Activated T-cell treated with anti-CD3 and anti-CD28 coated beads for 48 hours (primary cell): ENCODE data around the gene RAB34.
A peak's percentile ranks its signal among the peaks of the same experiment; 100 is the strongest.

Experiments
- DNase-seq: peaks from one replicate; pipeline ENCODE4 v3.0.0-alpha.2; 2020; ENCODE audit warnings: low read depth

RAB34 gene, protein sequence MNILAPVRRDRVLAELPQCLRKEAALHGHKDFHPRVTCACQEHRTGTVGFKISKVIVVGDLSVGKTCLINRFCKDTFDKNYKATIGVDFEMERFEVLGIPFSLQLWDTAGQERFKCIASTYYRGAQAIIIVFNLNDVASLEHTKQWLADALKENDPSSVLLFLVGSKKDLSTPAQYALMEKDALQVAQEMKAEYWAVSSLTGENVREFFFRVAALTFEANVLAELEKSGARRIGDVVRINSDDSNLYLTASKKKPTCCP

DNA sequence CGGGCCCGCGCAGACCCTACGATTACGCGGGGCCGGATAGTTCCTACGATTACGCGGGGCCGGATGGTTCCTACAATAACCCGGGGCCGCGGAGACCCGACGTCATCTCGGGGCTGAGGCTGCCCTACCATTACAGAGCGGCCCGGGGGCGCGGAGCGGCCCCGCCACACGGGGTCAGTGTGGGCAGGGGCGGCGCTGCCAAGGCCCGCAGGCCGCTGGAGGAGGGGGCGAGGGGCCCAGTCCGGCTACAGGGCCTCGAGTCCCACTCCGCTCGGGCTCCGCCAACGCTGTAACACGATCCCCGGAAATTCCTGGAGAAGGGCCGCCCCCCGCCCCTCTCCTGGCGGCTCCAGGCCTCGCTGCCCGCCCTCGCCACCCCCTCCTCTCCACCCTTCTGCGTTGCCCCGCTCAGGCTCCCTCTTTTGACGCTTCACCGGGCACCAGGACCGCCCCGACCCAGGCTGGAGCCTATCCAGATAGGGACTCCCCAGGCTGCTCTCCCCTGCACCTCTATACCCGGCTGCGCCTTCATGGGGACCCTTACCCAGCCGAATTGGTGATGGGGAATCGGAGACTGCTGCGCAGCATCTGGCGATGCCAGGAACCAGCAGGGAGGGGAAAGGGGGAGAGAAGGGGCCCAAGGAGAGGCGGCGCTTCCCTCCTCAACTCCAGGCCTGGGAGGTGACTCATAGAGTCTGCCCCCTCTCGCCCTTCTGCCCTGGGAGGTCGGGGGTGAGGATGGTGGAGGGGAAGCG lies at the start of gene RAB34:
TSS of gene RAB34 (minus strand) at position 291 of the 755 bp plus-strand sequence. CDS start 602 bp downstream, outside the sequence.
- DNase-seq: no peak

DNA sequence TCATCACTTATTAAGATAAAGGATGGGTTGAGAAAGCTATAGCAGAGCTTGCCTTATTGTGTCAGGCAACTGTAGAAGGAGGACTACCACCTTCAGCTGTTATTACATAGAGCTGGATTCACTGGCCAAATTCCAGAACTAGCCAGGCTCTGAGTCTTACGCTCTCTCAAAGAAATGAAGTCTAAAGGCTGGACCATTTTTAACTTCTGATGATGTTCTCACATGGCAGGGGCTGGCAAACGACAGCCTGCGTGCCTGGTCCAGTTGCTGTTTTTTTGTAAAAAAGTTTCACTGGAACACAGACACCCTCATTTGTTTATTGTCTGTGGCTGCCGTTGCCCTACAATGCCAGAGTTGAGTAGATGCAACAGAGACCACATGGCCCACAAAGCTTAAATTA lies 47.4 kb upstream of the RAB34 start:
- no peak for DNase-seq

DNA sequence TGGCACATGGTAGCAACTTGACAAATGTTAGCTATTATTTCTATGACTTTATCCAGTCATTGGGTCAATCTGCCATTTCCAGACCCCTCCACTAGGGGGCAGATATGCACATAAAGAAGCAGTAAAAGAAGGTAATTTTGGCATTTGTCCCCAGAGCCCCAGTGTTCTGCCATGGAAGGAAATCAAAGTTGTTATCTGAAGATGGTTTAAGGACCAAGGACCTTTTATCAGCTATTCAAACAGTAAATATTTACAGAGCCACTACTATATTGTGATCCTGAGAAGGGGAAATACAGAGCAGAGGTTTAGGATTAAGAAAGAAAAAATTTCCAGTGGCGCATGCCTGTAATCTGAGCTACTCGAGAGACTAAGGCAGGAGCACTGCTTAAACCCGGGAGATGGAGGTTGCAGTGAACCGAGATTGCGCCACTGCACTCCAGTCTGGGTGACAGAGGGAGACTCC lies 46.2 kb upstream of the RAB34 start:
- DNase-seq: peak; percentile 61

DNA sequence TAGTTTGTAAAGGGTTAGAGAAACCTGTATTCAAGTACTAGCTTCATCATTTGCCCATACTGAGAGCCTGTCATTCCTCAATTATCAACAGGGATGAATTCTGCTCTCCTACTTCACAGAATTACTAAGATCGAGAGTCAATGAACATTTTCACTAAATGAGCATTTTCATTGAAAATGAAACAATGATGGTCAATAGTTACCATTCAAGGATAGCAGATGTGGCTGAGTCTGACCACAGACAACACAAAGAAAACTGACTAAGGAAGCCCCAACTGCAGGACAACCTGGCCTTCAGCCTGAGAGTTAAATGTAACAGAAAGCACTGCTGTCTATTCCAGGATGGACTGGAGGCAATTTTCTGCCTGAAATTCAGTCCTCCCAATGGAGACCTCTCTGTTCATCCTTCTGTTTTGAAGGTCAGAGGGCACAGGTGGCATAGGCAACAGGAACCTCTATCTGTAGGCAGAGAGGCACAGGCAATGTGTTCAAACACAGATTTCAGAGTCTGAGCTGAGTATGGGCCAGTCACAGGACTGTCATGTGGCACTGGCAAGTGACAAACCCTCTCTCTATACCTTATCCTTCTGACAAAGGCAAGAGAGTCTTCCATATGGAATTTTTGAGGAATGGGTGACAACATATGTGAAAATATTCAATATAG lies 45.6 kb upstream of the RAB34 start:
- DNase-seq: no peak

DNA sequence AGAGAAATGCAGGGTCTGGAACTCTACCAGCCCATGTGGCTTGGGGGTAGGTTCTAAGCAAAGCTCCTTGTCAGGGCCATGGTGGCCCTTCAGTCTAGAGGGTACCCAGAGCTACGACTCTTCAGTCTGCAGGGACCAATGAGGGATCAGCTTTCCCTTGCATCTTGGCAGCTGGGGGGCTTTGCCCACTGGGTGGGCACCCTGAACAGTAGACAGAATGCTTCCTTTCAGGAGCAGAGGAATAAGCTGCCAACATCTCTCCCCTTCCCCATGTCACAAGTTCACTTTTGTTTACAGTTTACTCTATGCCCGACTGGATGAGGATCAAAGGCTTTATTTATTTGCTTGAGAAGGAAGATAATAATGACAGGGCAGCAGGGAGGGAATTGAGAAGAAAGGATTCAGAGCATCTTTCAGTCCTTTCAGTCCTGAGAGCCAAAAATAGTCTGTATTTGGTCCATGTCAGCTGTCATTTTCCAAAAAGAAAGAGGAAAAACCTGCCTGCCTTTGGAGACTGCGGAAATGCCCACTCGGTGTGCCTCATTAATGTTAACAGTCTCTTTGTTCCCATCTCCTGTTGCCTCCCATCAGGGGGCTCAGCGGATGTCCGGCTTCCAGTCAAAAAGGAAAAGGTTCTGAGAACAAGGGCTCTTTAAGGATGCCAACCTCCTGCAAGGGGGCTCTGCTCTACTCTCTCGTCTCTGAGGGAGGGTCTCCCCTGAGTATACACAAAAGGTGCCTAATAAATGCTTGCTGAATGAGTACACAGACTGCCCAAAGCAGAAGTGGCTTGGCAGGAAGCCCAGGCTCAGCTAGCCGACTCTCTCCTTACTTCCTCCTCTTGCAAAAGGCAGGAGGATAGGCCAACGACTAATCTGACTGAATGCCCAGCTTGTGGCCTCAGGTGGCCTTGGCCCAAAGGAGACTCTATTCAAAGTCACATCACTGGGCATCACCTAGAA lies 43.2 kb upstream of the RAB34 start:
- no peak for DNase-seq

DNA sequence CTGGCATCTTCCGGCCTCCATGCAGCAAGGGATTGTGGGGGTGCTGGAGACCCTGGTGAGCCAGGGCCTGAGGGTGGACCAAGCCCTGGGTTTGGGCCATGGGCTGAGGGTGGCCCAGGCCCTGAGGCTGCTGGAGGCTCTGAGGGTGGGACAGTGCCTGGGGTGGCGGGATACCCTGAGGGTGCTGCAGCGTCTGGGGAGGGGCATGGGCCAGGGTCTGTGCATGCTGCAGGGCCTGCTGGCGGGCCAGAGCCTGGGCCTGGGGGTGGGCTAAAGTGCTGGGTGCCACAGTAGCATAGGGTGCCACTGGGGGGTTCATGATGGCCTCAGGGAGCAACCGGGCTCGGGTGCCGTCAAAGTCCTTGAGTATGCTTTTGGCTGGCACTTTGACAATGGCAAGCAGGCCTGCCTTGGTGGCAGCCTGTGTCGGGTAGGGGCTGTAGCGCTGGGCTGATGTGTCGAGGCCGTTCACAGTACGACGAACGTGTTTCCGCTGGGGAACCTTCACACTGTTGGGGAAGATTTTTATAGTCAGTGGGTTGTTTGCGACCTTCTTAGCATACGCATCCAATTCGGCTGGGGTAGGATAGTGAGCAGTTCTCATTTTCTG lies 41.7 kb upstream of the RAB34 start:
- DNase-seq: no peak

DNA sequence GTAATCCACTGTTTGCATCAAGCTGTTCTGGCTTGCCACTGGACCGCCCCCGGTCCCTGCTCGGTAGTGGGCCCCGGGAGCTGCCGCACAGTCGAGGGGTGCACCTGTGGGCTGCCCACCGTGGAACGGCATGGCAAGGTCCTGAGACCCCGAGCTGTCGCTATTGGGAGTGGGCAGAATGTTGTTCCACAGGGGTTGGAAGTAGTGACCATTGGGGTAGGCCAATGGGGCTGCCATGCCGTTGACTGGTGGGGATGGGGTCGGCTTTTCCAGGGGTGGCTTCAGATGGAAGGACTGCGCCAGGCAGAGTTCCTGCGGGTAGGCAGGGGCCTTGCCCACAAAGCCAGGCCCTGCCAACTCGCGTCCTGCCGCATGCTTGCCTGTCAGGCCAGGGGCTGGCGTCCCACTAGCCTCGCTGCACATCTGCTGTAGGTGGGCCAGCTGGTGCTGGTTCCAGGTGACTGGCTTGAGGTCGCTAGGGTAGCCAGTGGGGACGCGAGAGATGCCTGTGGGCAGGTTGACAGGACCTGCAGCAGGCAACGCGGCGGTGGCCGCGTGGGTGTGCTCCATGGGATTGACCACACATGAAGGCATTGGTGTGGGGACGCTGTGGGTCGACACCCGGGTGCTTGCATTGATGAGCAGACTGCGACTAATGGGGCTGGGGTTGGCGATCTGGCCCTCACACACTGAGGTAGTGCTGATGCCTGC lies 40.9 kb upstream of the RAB34 start:
- no peak for DNase-seq

DNA sequence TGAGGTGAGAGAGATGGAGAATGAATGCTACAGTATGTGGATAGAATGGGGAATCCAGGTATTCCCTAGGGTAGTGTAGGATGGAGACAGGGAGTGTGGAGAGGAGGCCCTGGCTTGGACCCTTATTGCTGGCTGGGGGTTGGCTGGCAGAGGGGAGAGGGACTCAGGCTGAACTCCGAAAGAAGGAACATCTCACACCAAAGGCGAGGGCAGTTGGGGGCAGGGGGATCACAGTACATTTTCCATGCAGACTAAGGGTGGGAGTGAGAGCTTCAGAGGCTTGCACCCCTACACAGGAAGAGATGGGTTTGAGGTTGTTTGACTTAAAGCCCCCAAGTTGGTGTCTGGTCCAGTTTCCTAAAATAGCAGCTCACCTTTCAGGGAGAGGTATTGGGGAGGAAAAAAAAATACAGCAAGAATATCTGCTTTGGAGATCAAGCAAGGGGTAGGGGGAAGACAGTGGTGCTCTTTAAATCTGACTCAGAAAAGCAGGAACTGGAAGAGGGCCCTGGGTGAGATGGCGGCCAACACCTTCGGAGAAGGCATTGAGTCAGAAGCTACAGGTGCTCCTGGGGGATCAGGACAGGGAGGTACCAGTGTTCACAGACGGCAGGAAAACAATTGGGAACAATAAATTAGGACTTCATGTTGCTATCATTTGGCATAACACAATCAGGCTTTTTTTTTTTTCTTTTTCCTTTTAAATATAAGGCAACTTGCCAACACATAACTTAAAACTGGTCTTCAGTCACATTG lies 38.6 kb upstream of the RAB34 start:
- DNase-seq: no peak

DNA sequence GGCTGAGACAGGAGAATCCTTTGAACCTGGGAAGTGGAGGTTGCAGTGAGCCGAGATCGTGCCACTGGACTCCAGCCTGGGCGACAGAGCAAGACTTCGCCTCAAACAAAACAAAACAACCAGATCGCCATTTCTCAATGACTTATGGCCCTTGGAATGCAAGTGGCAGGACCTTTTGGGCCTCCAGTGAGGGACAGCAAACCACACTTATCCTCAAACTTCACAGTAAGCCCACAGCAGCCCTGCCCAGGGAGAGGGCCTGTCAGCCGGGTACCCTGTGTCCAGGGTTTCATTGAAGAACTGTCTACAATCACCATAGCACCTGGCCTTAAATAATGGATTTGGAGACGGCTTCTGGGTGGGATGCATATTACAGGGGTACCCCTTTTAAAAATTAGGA lies 37.8 kb upstream of the RAB34 start:
- no peak for DNase-seq

DNA sequence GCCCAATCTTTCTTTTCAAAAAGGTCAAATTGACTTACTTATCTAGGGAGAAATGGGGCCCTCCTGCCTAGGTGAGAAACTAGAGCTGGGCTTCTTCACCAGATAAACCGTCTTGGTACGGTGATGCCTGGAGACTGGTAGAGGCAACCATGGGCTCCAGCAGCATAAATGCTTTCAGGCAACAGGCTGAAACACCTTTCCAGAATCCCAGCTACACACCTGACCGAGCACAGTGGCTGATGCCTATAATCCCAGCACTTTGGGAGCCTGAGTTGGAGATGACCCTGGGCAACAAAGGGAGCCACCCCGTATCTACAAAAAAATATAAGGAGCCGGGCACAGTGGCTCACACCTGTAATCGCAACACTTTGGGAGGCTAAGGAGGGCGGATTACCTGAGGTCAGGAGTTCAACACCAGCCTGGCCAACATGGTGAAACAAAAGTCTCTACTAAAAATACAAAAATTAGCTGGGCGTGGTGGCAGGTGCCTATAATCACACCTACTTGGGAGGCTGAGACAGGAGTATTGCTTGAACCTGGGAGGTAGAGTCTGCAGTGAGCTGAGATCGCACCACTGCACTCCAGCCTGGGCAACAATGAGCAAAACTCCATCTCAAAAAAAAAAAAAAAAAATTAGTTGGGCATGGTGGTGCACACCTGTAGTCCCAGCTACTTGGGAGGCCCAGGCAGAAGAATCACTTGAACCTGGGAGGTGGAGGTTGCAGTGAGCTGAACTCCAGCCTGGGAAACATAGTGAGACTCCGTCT lies 34.1 kb upstream of the RAB34 start:
- DNase-seq: no peak

DNA sequence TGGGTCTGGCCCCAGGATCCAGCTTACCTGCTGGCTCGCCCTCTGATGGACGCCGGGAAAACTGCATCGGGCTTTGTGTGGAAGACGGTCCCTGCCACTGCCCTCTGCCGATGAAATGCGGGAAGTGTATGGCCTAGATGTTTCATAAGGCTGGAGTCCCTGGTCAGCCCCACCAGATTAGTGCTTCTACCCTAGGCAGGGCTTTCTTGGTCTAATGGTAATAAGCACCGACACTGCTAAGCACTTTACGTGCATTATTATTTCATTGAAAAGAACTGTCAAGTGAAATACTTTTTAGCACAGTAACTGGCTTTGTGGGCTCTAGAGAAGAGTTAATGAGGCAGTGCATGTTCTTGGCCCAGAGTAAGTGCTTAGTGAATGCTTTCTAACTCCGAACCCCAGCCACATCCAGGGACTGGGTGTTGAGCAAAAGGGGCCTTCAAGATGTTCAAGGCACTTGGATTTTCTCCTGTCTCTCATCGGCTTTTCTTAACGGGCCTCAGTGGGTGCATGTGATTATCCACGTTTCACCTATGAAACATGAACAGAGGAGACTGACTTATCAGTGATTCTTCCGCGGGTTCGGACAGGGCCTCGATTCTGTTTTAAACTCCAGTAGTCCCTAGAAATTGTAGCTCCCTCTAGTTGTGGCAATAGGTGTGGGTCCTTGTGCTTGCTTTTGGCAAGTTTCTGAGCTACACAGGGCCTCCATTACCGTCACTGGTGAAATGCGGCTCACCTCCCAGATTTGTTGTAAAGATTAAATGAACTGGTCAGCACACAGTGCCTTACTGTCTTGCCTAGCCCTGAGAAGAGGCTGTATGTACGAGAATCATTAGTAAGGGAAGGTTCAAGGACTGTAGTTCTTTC lies 32.7 kb upstream of the RAB34 start:
- DNase-seq: peak; percentile 84

DNA sequence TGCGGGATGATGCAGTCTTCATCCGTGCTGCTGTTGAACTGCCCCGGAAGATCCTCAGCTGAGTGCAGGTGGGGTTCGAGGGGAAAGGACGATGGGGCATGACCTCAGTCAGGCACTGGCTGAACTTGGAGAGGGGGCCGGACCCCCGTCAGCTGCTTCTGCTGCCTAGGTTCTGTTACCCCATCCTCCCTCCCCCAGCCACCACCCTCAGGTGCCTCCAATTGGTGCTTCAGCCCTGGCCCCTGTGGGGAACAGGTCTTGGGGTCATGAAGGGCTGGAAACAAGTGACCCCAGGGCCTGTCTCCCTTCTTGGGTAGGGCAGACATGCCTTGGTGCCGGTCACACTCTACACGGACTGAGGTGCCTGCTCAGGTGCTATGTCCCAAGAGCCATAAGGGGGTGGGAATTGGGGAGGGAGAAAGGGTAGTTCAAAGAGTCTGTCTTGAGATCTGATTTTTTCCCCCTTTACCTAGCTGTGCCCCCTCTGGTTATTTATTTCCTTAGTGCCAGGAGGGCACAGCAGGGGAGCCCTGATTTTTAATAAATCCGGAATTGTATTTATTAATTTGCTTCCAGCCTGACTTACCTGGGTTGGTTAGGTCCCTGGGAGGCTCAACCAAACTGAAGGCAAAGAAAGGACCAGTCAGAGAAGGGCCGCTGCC lies 32.0 kb upstream of the RAB34 start:
- no peak for DNase-seq

DNA sequence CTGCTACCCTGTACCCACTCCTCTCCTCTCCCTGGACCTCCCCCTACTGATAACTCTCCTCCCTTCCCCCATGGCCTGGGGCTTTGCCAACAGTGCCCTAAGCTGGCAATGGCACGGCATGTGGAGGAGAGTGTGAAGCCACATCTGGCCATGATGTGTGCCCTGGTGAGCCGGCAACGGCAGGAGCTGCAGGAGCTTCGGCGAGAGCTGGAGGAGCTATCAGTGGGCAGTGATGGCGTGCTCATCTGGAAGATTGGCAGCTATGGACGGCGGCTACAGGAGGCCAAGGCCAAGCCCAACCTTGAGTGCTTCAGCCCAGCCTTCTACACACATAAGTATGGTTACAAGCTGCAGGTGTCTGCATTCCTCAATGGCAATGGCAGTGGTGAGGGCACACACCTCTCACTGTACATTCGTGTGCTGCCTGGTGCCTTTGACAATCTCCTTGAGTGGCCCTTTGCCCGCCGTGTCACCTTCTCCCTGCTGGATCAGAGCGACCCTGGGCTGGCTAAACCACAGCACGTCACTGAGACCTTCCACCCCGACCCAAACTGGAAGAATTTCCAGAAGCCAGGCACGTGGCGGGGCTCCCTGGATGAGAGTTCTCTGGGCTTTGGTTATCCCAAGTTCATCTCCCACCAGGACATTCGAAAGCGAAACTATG lies 31.3 kb upstream of the RAB34 start:
- no peak for DNase-seq

DNA sequence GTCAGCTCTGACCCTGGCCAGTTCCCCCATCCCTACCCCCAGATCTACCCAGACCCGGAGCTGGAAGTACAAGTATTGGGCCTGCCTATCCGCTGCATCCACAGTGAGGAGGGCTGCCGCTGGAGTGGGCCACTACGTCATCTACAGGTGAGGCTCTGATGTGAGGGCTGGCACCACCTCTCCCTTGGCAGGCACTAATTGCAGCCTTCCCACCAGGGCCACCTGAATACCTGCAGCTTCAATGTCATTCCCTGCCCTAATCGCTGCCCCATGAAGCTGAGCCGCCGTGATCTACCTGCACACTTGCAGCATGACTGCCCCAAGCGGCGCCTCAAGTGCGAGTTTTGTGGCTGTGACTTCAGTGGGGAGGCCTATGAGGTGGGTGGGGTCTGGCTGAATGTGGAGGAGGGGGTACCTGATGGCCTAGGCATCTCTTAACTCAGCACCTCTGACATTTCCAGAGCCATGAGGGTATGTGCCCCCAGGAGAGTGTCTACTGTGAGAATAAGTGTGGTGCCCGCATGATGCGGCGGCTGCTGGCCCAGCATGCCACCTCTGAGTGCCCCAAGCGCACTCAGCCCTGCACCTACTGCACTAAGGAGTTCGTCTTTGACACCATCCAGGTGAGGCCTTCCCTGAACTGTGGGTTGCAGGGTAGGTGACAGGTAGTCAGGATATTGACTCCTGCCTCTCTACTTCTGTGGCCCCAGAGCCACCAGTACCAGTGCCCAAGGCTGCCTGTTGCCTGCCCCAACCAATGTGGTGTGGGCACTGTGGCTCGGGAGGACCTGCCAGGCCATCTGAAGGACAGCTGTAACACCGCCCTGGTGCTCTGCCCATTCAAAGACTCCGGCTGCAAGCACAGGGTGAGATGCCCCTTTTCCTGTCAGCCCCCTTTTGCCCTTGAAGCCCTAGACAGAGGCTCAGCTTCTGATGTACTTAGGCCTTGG lies 30.4 kb upstream of the RAB34 start:
- no peak for DNase-seq

DNA sequence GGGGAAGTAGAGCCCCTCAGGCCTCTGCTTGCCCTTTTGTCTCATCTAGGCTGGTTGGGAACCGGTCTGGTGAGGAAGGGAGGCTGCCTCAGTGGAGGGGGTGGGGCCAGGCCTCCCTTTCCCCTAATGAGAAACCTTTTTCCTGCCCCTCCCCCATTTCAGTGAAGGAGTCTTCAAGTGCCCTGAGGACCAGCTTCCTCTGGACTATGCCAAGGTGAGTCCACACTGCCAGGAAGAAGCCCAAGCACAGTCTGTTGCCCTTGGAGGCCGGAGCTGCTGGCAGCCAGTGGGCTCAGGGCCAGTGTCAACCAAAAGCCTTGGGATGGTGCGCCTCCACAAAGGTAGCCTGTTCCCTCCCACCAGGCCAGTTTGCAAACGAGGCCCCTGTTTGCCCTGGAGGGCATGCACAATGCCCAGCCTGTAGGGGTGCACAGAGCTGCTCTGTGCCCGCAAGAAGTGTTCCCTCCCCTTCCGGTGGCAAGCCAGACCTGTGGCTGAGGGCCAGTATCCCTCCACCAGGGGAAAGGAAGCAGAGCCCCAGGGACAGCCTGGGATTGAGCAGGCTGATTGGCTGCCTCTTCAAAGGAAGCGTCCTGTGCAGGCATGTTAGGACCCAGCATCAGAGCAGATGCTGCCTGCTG lies 29.5 kb upstream of the RAB34 start:
- no peak for DNase-seq
